Karpas-422 (cell line): Measurements from ENCODE around the gene PRRT3. TPM values are rescaled to one million over a fixed set of nuclear protein-coding genes. Genes with fewer than 3 reads are reported as not detected.

ENCODE experiments used
- DNase-seq: peaks from one replicate; pipeline ENCODE4 v3.0.0-alpha.2; 2015
- H2AFZ ChIP-seq: fragments of 200-600 bp; sonication (generic); 2 replicates; pipeline ENCODE4 v1.6.1; 2014; ENCODE audit warnings: antibody characterized with exemption, low read length, mixed read lengths
- H3K27ac ChIP-seq: fragments of 200-600 bp; sonication (generic); 2 replicates; pipeline ENCODE4 v1.5.1; 2014; ENCODE audit warnings: mild to moderate bottlenecking, low read length, moderate library complexity
- H3K27me3 ChIP-seq: fragments of 200-600 bp; sonication (generic); 2 replicates; pipeline ENCODE4 v1.6.1; 2014; ENCODE audit warnings: low read length, mixed read lengths
- H3K36me3 ChIP-seq: fragments of 200-600 bp; sonication (generic); 2 replicates; pipeline ENCODE4 v1.6.1; 2014; ENCODE audit warnings: low read length, mixed read lengths; ENCODE audit not compliant: insufficient read depth
- H3K4me1 ChIP-seq: fragments of 200-600 bp; sonication (generic); 2 replicates; pipeline ENCODE4 v1.6.1; 2014; ENCODE audit warnings: mild to moderate bottlenecking, low read length, mixed read lengths
- H3K4me2 ChIP-seq: fragments of 200-600 bp; sonication (generic); 2 replicates; pipeline ENCODE4 v1.6.1; 2014; ENCODE audit warnings: low read length, low read depth, mild to moderate bottlenecking; ENCODE audit not compliant: poor library complexity, severe bottlenecking
- H3K4me3 ChIP-seq: fragments of 200-600 bp; sonication (generic); 2 replicates; pipeline ENCODE4 v1.5.1; 2014; ENCODE audit warnings: mild to moderate bottlenecking, antibody characterized with exemption, low read length, mixed read lengths
- H3K79me2 ChIP-seq: fragments of 200-600 bp; sonication (generic); 2 replicates; pipeline ENCODE4 v1.6.1; 2014; ENCODE audit warnings: mild to moderate bottlenecking, low read length, mixed read lengths
- H3K9ac ChIP-seq: fragments of 200-600 bp; sonication (generic); 2 replicates; pipeline ENCODE4 v1.6.0; 2014; ENCODE audit warnings: low read length
- H3K9me2 ChIP-seq: fragments of 200-600 bp; sonication (generic), shearing (Covaris generic); replicated peaks from 2 replicates; pipeline ENCODE4 v1.6.0; 2014; ENCODE audit warnings: mild to moderate bottlenecking, low read length, moderate library complexity; ENCODE audit not compliant: insufficient read depth
- H3K9me3 ChIP-seq: fragments of 300-700, 200-600 bp; sonication (generic); 2 replicates; pipeline ENCODE4 v1.6.1; 2014; ENCODE audit warnings: low read length, mixed read lengths
- H4K20me1 ChIP-seq: fragments of 200-600 bp; sonication (generic); 2 replicates; pipeline ENCODE4 v1.6.1; 2014; ENCODE audit warnings: mild to moderate bottlenecking, antibody characterized with exemption, low read length, low read depth; ENCODE audit not compliant: insufficient read depth
- total RNA-seq: library from RNA; depleted of rRNA; stranded (reverse); fragments of >200 nt; shearing (Covaris generic); gene quantifications from 2 replicates; pipeline ENCODE4 v1.2.3, GENCODE V29; 2014; ENCODE audit warnings: low replicate concordance

Gene PRRT3
- total RNA-seq, 1 experiment from 2014 or later: 1.0 TPM

DNA sequence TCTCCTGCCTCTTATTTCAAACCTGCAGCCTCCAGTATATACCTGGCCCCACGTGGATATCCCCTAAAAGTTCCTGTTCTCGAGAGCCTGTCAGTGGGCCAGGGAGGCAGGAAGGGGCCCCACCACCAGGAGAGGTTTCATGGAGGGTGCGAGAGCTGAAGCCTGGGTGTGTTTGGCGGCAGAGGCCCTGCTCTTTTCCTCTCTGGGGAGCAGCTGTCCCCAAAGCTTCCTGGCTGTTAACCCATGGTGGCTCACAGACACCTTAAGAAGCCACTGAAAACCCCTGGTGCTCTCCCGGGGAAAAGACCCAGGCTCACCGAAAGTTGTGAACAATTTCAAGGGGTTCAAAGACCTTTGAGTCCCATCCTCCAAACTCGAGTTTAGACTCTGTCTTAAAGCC lies 1.1 kb downstream of the PRRT3 start:
- Histone ChIP-seq H3K79me2 (no peaks in the 10 kb centered on the region), H3K36me3 (no peaks in the 10 kb centered on the region), H2AFZ (no peak overlapping the region)

DNA sequence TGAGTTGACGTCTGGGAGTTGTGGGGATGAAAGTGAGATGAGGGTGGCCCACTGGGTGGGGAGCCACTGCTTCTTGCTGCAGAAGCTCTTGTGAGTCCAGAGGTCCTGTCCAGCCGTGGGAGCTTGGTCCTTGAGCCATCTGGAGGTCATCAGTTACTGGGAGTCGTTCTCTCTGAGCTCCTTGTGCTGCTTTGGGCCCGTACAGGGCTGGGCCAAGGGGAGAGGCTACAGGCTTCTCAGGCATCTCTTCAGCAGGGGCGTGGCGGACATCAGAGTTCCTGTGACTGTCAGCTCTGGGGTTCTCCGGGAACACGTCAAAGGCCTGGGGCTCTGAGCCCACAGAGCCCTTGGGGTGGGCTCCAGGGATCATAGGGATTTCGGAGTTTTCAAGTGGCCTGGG lies 2.6 kb downstream of the PRRT3 start:
- no peaks in the 10 kb centered on the region for H3K9me3 ChIP-seq
- no peak overlapping the region for H3K9ac ChIP-seq
- H2AFZ ChIP-seq: no peak overlapping the region
- H3K4me1 ChIP-seq: peaks cover 13% of the 10 kb centered on the region
- H3K79me2 ChIP-seq: no peaks in the 10 kb centered on the region
- no peak for DNase-seq
- H3K4me3 ChIP-seq: no peak overlapping the region
- no peaks in the 10 kb centered on the region for H3K36me3 ChIP-seq
- no peaks in the 10 kb centered on the region for H4K20me1 ChIP-seq
- H3K27me3 ChIP-seq: no peaks in the 10 kb centered on the region
- H3K4me2 ChIP-seq: no peak overlapping the region
- no peak overlapping the region for H3K27ac ChIP-seq
- no peaks in the 10 kb centered on the region for H3K9me2 ChIP-seq

More for the DNA sequence above, 1.1 kb downstream of the PRRT3 start:
- H3K9ac ChIP-seq: peak overlapping the region; percentile 78
- peak overlapping the region; percentile 93 for H3K4me3 ChIP-seq
- no peak for DNase-seq
- H4K20me1 ChIP-seq: no peaks in the 10 kb centered on the region
- H3K27ac ChIP-seq: no peak overlapping the region
- peak overlapping the region; percentile 93 for H3K4me2 ChIP-seq
- peaks cover 13% of the 10 kb centered on the region for H3K4me1 ChIP-seq
- no peaks in the 10 kb centered on the region for H3K9me2 ChIP-seq
- H3K27me3 ChIP-seq: no peaks in the 10 kb centered on the region
- H3K9me3 ChIP-seq: no peaks in the 10 kb centered on the region

GRCh38 chr3:9949115-9949514 lies 3.1 kb downstream of the PRRT3 start:
- Histone ChIP-seq H3K27me3 (no peaks in the 10 kb centered on the region), H3K36me3 (no peaks in the 10 kb centered on the region), H3K9me2 (no peaks in the 10 kb centered on the region), H3K79me2 (no peaks in the 10 kb centered on the region), H4K20me1 (no peaks in the 10 kb centered on the region), H3K4me2 (no peak overlapping the region), H3K9me3 (no peaks in the 10 kb centered on the region), H3K4me1 (peaks cover 13% of the 10 kb centered on the region), H2AFZ (no peak overlapping the region), H3K27ac (no peak overlapping the region), H3K4me3 (no peak overlapping the region), H3K9ac (no peak overlapping the region)
- DNase-seq: no peak

GRCh38 chr3:9948586-9948985 lies 3.6 kb downstream of the PRRT3 start:
- H3K27me3 ChIP-seq: no peaks in the 10 kb centered on the region
- H3K9ac ChIP-seq: no peak overlapping the region
- DNase-seq: no peak
- H3K4me3 ChIP-seq: no peak overlapping the region
- no peaks in the 10 kb centered on the region for H3K79me2 ChIP-seq
- H3K36me3 ChIP-seq: no peaks in the 10 kb centered on the region
- no peak overlapping the region for H3K4me2 ChIP-seq
- no peak overlapping the region for H3K27ac ChIP-seq
- no peak overlapping the region for H2AFZ ChIP-seq
- no peaks in the 10 kb centered on the region for H3K9me3 ChIP-seq
- no peaks in the 10 kb centered on the region for H4K20me1 ChIP-seq
- H3K9me2 ChIP-seq: no peaks in the 10 kb centered on the region
- peaks cover 13% of the 10 kb centered on the region for H3K4me1 ChIP-seq

- H4K20me1 ChIP-seq: no peaks in the 10 kb centered on the region
- no peaks in the 10 kb centered on the region for H3K9me3 ChIP-seq
- no peak overlapping the region for H3K9ac ChIP-seq
- no peak for DNase-seq
- H2AFZ ChIP-seq: no peak overlapping the region
- H3K9me2 ChIP-seq: no peaks in the 10 kb centered on the region
- H3K36me3 ChIP-seq: no peaks in the 10 kb centered on the region
- H3K27ac ChIP-seq: no peak overlapping the region
- peaks cover 13% of the 10 kb centered on the region for H3K4me1 ChIP-seq
- H3K4me3 ChIP-seq: no peak overlapping the region
- no peak overlapping the region for H3K4me2 ChIP-seq
- H3K79me2 ChIP-seq: no peaks in the 10 kb centered on the region
- no peaks in the 10 kb centered on the region for H3K27me3 ChIP-seq
These were observed 4.9 kb downstream of the PRRT3 start for GRCh38 chr3:9947025-9947995.

DNA sequence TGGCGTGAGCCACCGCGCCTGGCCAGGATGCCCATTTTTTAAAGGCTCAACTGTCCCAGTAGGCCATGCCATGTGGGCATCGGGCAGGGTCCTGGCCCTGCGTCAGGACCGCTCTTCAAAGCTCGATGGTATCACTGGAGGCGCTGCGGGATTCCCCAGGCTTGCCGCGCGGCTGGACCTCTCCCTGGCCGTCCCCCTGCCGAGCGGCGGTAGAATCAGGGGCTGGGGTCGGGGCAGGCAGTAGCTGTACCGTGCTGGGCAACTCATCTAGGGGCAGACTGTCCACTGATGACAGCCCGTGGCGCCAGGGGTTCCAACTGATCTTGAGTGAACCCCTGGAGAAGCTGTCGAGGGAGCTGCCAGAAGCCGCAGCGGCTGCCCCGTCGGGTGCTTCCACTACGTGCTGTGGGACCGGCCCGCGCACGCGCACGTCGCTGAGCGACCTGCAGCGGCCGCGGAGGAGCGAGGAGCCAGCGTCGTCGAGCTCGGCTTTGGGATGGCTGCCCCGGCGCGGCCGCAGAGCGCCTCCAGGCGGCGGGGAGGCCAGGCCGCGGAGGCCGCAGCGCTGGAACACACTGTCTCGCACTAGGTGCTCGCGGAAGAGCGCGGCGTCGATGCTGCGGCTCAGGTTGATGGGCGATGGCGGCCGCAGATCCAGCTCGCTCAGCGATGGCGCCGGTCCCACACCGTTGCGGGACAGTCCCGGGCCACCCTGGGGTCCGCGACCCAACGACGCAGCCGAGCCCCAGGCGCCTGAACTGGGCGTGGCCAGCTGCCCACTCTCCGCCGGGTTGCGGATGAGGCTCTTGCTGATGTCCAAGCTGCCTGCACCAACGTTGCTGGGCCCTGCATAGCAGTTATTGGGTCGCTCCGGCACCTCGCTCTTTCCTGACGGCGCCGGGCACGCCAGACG lies 5.8 kb downstream of the PRRT3 start:
- H3K27ac ChIP-seq: no peak overlapping the region

GRCh38 chr3:9945358-9945757 lies 6.8 kb downstream of the PRRT3 start:
- H3K27me3 ChIP-seq: no peaks in the 10 kb centered on the region
- H3K9me2 ChIP-seq: no peaks in the 10 kb centered on the region
- H3K27ac ChIP-seq: no peak overlapping the region
- no peak overlapping the region for H3K4me2 ChIP-seq
- no peaks in the 10 kb centered on the region for H3K79me2 ChIP-seq
- DNase-seq: no peak
- no peak overlapping the region for H3K4me3 ChIP-seq
- H4K20me1 ChIP-seq: no peaks in the 10 kb centered on the region
- H3K4me1 ChIP-seq: no peaks in the 10 kb centered on the region
- H2AFZ ChIP-seq: no peak overlapping the region
- no peaks in the 10 kb centered on the region for H3K9me3 ChIP-seq
- no peaks in the 10 kb centered on the region for H3K36me3 ChIP-seq
- H3K9ac ChIP-seq: no peak overlapping the region

More for the DNA sequence above, 5.8 kb downstream of the PRRT3 start:
- Histone ChIP-seq H3K4me1 (peaks cover 8% of the 10 kb centered on the region), H3K36me3 (no peaks in the 10 kb centered on the region), H3K9ac (no peak overlapping the region), H3K79me2 (no peaks in the 10 kb centered on the region), H2AFZ (no peak overlapping the region), H4K20me1 (no peaks in the 10 kb centered on the region), H3K27me3 (no peaks in the 10 kb centered on the region), H3K4me3 (no peak overlapping the region), H3K9me2 (no peaks in the 10 kb centered on the region), H3K4me2 (no peak overlapping the region), H3K9me3 (no peaks in the 10 kb centered on the region)
- DNase-seq: no peak

DNA sequence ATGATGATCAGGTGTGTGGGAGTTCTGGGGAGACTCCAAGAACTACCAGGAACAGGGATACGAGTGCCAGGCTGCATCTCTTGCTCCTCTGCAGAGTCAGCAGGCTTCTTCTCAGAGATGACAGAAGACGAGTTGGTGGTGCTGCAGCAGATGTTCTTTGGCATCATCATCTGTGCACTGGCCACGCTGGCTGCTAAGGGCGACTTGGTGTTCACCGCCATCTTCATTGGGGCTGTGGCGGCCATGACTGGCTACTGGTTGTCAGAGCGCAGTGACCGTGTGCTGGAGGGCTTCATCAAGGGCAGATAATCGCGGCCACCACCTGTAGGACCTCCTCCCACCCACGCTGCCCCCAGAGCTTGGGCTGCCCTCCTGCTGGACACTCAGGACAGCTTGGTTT lies 7.9 kb downstream of the PRRT3 start:
- Histone ChIP-seq H3K36me3 (no peaks in the 10 kb centered on the region), H2AFZ (no peak overlapping the region), H3K27me3 (no peaks in the 10 kb centered on the region), H3K4me3 (no peak overlapping the region), H3K4me2 (no peak overlapping the region), H3K27ac (no peak overlapping the region), H3K9me2 (no peaks in the 10 kb centered on the region), H4K20me1 (no peaks in the 10 kb centered on the region), H3K4me1 (no peaks in the 10 kb centered on the region), H3K79me2 (no peaks in the 10 kb centered on the region), H3K9ac (no peak overlapping the region), H3K9me3 (no peaks in the 10 kb centered on the region)
- DNase-seq: no peak
